Lower leg skin (tissue), 4 donors: ENCODE results near the gene SRPX. TPM values are rescaled to one million over a fixed set of nuclear protein-coding genes. Genes with fewer than 3 reads are reported as not detected.

ENCODE experiments used
- DNase-seq, 2 donors: peaks; one replicate each; pipeline ENCODE4 v3.0.0-alpha.2; 2019; ENCODE audit warnings: low spot score in 2 of 2
- H3K4me3 ChIP-seq: fragments of 200-600 bp; sonication (generic); 2 replicates; pipeline ENCODE4 v1.5.1; 2017; ENCODE audit warnings: mild to moderate bottlenecking, low read depth; ENCODE audit not compliant: poor library complexity, severe bottlenecking
- POLR2A ChIP-seq, 2 donors: fragments of 450-650 bp; IDR thresholded peaks; one replicate each; pipeline ENCODE4 v1.6.1; 2016 to 2017; ENCODE audit warnings: antibody characterized with exemption in 2 of 2, mild to moderate bottlenecking in 1 of 2, moderate library complexity in 1 of 2
- WGBS, 2 donors: methylation state at CpG; one replicate each; pipeline ENCODE4 v1.1.5; 2018; 5-methylcytosine and 5-hydroxymethylcytosine counted together
- intact Hi-C: fragments of 100-400 bp; cut with DNase I; formaldehyde crosslinking; loops from one replicate; pipeline ENCODE4 v1.15.0; 2023; ENCODE audit warnings: low total_unique reads
- total RNA-seq, 4 donors: library from RNA; depleted of rRNA; stranded (reverse); fragments of >200 nt; gene quantifications; one replicate each; pipeline ENCODE4 v1.1.0, GENCODE V29; 2016
- TF ChIP-seq, protein P1 (sequence below), 3 donors: fragments of 450-650 bp; IDR thresholded peaks; one replicate each; pipeline ENCODE4 v1.5.1; 2016; ENCODE audit warnings: antibody characterized with exemption in 3 of 3, mild to moderate bottlenecking in 3 of 3, moderate library complexity in 2 of 3

The SRPX gene
- total RNA-seq, 4 donors from 2014 or later = 13.4 to 56.5 (median 22.3) TPM

DNA sequence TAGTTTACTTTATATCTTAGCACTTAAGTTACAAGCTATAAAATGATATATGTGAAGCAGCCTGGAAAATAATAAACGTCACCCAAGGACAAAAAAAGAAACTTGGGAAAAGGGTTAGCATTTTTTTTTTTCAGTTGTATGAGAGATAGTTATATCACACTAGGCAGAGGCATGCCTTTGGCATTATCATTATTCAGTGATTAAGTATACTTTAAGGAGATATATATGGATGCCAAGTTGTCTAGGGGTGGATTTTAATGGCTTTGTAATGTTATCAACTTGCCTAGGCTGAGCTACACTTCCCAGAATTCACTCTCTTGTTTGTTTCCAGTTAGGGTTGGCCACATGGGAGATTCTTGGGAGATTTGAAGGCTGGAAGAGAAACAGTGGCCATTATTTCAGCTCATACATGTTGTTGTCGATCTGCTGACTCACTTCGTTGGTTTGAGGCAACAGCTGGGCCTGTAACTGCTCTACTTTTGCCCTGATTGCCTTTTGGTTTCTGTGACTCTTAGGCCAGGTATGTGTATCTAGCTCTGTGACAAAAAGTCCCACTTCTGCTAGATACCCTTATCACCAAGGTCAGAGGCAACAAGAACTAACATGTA, 11.5 kb upstream of the SRPX start:
- H3K4me3 ChIP-seq = no peak overlapping the region
- WGBS, 2 donors = 41 to 44% methylated on average over 3 of the region's 3 CpGs
- intact Hi-C loops = no loop called here
- TF ChIP-seq, protein P1, sequence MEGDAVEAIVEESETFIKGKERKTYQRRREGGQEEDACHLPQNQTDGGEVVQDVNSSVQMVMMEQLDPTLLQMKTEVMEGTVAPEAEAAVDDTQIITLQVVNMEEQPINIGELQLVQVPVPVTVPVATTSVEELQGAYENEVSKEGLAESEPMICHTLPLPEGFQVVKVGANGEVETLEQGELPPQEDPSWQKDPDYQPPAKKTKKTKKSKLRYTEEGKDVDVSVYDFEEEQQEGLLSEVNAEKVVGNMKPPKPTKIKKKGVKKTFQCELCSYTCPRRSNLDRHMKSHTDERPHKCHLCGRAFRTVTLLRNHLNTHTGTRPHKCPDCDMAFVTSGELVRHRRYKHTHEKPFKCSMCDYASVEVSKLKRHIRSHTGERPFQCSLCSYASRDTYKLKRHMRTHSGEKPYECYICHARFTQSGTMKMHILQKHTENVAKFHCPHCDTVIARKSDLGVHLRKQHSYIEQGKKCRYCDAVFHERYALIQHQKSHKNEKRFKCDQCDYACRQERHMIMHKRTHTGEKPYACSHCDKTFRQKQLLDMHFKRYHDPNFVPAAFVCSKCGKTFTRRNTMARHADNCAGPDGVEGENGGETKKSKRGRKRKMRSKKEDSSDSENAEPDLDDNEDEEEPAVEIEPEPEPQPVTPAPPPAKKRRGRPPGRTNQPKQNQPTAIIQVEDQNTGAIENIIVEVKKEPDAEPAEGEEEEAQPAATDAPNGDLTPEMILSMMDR (IDR thresholded peaks at IDR 0.05) = no peak
- no peak for TF ChIP-seq POLR2A (IDR thresholded peaks at IDR 0.05)
- no peak for DNase-seq

DNA sequence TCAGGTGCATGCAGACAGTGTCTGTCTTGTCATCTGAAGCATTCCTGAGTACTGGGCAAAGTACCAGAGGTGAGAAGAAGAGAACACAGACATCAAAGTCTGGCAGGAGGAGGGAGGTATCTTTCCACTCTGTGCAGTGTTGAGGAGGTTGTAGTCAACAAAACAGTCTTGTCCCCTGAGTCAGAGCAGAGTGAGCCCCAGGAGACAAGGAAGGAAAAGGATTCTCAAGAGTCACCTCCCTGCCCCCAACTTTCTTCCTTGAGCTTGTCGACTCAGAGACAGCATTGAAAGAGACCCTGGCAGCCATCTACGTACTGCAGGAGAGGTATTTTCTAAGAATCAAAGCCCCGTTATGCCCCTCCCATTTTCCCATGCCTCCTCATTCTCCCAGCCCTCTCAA, 4.4 kb upstream of the SRPX start:
- intact Hi-C loops = no loop called here
- no peak for DNase-seq
- 28 to 39% methylated on average over 3 of the region's 3 CpGs for WGBS, 2 donors
- TF ChIP-seq, protein P1 (IDR thresholded peaks at IDR 0.05) = no peak
- TF ChIP-seq POLR2A (IDR thresholded peaks at IDR 0.05) = no peak
- H3K4me3 ChIP-seq = no peak overlapping the region

DNA sequence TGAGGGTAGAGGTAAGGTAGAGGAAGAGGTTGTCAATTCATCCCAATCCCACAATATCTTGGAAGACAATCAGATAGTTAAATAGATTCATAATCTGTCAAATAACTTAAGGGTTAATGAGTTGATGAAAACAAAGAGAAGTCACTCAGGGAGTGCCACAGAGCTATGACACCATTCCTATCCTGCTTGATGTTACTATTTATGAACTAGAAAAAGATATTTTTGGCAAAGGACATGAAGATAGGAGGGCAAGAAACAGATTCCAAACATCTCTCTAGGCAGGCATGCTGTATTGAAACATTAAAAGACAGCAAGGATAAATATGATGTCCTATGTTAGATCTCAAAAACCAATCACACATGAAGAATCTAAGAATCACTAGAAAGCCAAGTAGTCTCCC, 3.5 kb upstream of the SRPX start:
- TF ChIP-seq, protein P1 (IDR thresholded peaks at IDR 0.05) = no peak
- no peak for TF ChIP-seq POLR2A (IDR thresholded peaks at IDR 0.05)
- intact Hi-C loops = no loop called here
- H3K4me3 ChIP-seq = no peak overlapping the region

DNA sequence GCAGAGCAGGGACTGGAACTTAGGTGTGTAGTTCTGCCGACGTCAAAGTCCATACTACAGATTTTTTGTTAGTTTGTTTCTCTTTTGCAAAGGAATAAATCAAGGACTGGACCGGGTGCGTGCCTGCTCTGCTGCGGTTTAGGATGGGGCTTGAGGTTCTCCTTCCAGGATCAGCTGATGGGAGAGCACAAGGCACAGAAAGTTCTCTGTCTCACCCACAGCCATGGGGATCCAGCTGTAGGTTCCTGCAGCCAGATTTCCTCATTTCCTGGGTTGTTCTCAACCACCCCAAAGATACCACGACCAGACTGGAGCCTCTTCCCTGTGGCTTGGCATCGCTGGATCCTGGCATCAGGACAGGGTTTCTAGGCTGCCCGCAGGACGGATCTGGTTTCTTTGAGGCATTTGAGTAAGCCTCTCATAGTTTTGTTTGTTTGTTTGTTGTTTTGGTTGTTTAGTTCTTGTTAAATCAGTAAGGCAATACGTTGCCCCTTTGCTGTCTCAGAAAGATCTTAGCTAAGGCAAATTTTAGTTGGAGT, 789 bp upstream of the SRPX start:
- intact Hi-C loops = no loop called here
- 58 to 68% methylated on average over 10 of the region's 10 CpGs for WGBS, 2 donors
- DNase-seq = no peak
- TF ChIP-seq, protein P1 (IDR thresholded peaks at IDR 0.05) = no peak
- no peak for TF ChIP-seq POLR2A (IDR thresholded peaks at IDR 0.05)
- no peak overlapping the region for H3K4me3 ChIP-seq

More for the DNA sequence above, 3.5 kb upstream of the SRPX start:
- DNase-seq = no peak

DNA sequence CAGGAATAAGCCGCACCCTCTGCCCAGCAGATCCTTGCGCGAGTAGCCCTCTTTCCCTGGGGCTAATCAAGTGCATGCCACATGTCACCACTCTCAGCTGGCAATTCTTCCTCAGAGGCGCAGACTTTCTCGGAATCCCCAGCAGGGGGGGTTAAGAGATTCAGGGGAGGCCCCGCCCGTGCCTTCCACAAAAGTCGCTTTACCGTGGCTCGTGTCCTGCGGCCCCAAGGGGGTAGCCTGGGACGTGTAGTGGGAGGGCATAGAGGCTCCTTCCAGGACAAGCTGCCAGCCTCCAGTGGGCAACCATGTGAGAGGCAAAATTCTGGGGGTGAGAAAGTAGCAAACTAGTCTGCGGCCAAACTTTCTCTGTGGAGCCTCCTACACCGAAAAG, 652 bp downstream of the SRPX start:
- peak in 1 of 2 donors; percentile 85 for DNase-seq
- intact Hi-C loops = no loop called here
- WGBS, 2 donors = 0 to 49% methylated on average over 4 to 13 of the region's 14 CpGs
- TF ChIP-seq, protein P1 (IDR thresholded peaks at IDR 0.05) = no peak
- TF ChIP-seq POLR2A (IDR thresholded peaks at IDR 0.05) = no peak
- H3K4me3 ChIP-seq = peak overlapping the region; percentile 20

DNA sequence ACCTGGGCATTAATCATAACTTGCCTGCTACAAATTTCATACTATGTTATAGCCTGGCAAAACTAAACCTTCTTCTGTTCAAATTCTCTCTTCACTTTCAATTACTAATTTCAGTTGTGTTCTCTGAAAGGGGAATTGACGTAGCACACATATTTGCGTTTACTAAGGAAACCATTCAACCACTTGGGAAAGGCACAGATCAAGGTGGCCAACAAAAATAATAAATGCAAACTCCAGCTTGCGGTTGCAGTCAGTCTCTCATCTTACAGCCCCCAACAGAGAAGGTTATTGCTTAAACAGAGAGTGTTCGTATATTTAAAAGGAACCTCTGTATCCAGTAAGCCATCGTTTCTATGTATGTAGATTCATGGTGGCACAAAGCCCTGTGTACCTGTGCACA, 4.0 kb downstream of the SRPX start:
- intact Hi-C loops = no loop called here
- H3K4me3 ChIP-seq = no peak overlapping the region
- DNase-seq = no peak
- no peak for TF ChIP-seq POLR2A (IDR thresholded peaks at IDR 0.05)
- TF ChIP-seq, protein P1 (IDR thresholded peaks at IDR 0.05) = no peak
- WGBS, 2 donors = 64 to 79% methylated on average over 5 of the region's 5 CpGs
